ENCODE results near the gene NSMF.

NSMF gene

GRCh38 chr9:137457406-137458193 is 1.5 kb downstream of the NSMF start:
- Histone ChIP-seq H3K36me3 (peaks cover 47% of the 10 kb centered on the region), H3K4me3 (ENCODE audit: low read depth, low read length) (peak overlapping the region; percentile 85), H3K4me1 (peaks cover 37% of the 10 kb centered on the region), H3K9me3 (no peaks in the 10 kb centered on the region), H3K27me3 (no peaks in the 10 kb centered on the region)
- peak; percentile 20 for DNase-seq
- TF ChIP-seq CTCF (IDR thresholded peaks at IDR 0.05; ENCODE audit: low read depth, low read length): no peak

- Histone ChIP-seq H3K36me3 (peaks cover 50% of the 10 kb centered on the region), H3K9me3 (no peaks in the 10 kb centered on the region), H3K27me3 (no peaks in the 10 kb centered on the region), H3K4me1 (peaks cover 37% of the 10 kb centered on the region), H3K4me3 (ENCODE audit: low read depth, low read length) (no peak overlapping the region)
- TF ChIP-seq CTCF (IDR thresholded peaks at IDR 0.05; ENCODE audit: low read depth, low read length): no peak
- DNase-seq: no peak
These were observed 2.2 kb downstream of the NSMF start for GRCh38 chr9:137456864-137457405.

GRCh38 chr9:137456061-137456863 is 2.9 kb downstream of the NSMF start:
- Histone ChIP-seq H3K4me3 (ENCODE audit: low read depth, low read length) (no peak overlapping the region), H3K9me3 (no peaks in the 10 kb centered on the region), H3K27me3 (no peaks in the 10 kb centered on the region), H3K4me1 (peaks cover 37% of the 10 kb centered on the region), H3K36me3 (peaks cover 50% of the 10 kb centered on the region)
- DNase-seq: no peak
- TF ChIP-seq CTCF (IDR thresholded peaks at IDR 0.05; ENCODE audit: low read depth, low read length): no peak

GRCh38 chr9:137455359-137455991 is 3.7 kb downstream of the NSMF start:
- no peaks in the 10 kb centered on the region for H3K27me3 ChIP-seq
- peaks cover 50% of the 10 kb centered on the region for H3K36me3 ChIP-seq
- H3K9me3 ChIP-seq: no peaks in the 10 kb centered on the region
- peaks cover 37% of the 10 kb centered on the region for H3K4me1 ChIP-seq
- TF ChIP-seq CTCF (IDR thresholded peaks at IDR 0.05; ENCODE audit: low read depth, low read length): no peak
- no peak overlapping the region for H3K4me3 ChIP-seq (ENCODE audit: low read depth, low read length)
- DNase-seq: no peak

GRCh38 chr9:137454597-137455358 is 4.4 kb downstream of the NSMF start:
- TF ChIP-seq CTCF (IDR thresholded peaks at IDR 0.05; ENCODE audit: low read depth, low read length): no peak
- Histone ChIP-seq H3K27me3 (no peaks in the 10 kb centered on the region), H3K4me1 (peaks cover 36% of the 10 kb centered on the region), H3K36me3 (peaks cover 53% of the 10 kb centered on the region), H3K9me3 (no peaks in the 10 kb centered on the region), H3K4me3 (ENCODE audit: low read depth, low read length) (peak overlapping the region; percentile 44)
- DNase-seq: peak; percentile 86

All from BE2C (cell line).